ENCODE measurements around the gene CCDC146.

The CCDC146 gene

DNA sequence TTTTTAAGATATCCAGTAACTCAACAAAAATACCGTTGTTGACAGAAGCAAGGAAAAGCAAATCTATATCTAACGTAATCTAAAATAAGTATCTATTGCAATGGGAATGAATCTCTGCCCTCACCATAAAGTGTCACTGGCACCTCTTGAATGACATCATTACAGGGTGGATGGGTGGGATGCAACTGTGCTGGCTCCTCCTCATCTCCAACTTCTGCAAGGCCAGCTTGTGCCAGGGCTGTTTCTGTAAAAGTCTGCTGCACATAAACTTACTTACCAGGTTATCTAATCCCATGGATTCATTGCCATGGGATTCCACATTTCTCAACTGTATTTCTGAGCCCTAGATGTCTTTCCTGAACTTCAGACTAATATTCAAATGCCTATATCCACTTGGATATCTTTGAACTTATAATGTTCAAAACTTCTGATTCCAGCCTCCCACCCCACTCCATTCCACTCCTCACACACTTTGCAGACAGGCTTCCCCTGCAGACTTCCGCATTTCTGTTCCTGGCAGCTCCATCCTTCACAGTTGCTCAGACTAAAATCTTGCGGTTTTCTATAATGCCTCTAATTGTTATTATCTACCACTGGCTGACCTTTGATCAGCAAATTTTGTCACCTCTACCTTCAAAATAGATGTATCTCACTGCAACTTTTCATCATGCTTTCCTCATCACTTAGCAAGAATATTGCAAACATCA lies 66.5 kb downstream of the CCDC146 start:
- Histone ChIP-seq H3K27ac (ENCODE audit: low read length) (no peak overlapping the region), H4K20me1 (ENCODE audit: insufficient read depth, low read length) (no peaks in the 10 kb centered on the region), H3K4me3 (ENCODE audit: low read length) (no peak overlapping the region), H3K9ac (ENCODE audit: low read length) (no peak overlapping the region), H3K9me3 (ENCODE audit: insufficient read depth, low read length) (no peaks in the 10 kb centered on the region), H3K79me2 (ENCODE audit: low read length) (peaks cover 7% of the 10 kb centered on the region), H3K4me2 (ENCODE audit: low read length) (no peak overlapping the region), H2AFZ (ENCODE audit: low read depth, low read length) (no peak overlapping the region), H3K27me3 (ENCODE audit: low read depth, low read length) (no peaks in the 10 kb centered on the region), H3K4me1 (ENCODE audit: low read length) (peaks cover 24% of the 10 kb centered on the region), H3K36me3 (replicated peaks; ENCODE audit: low read depth, low read length) (peaks cover 6% of the 10 kb centered on the region)
- TF ChIP-seq EZH2phosphoT487 (IDR thresholded peaks at IDR 0.05; ENCODE audit: low read depth): no peak
- TF ChIP-seq, protein P1, sequence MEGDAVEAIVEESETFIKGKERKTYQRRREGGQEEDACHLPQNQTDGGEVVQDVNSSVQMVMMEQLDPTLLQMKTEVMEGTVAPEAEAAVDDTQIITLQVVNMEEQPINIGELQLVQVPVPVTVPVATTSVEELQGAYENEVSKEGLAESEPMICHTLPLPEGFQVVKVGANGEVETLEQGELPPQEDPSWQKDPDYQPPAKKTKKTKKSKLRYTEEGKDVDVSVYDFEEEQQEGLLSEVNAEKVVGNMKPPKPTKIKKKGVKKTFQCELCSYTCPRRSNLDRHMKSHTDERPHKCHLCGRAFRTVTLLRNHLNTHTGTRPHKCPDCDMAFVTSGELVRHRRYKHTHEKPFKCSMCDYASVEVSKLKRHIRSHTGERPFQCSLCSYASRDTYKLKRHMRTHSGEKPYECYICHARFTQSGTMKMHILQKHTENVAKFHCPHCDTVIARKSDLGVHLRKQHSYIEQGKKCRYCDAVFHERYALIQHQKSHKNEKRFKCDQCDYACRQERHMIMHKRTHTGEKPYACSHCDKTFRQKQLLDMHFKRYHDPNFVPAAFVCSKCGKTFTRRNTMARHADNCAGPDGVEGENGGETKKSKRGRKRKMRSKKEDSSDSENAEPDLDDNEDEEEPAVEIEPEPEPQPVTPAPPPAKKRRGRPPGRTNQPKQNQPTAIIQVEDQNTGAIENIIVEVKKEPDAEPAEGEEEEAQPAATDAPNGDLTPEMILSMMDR (IDR thresholded peaks at IDR 0.05; ENCODE audit: low read depth, low read length): no peak

DNA sequence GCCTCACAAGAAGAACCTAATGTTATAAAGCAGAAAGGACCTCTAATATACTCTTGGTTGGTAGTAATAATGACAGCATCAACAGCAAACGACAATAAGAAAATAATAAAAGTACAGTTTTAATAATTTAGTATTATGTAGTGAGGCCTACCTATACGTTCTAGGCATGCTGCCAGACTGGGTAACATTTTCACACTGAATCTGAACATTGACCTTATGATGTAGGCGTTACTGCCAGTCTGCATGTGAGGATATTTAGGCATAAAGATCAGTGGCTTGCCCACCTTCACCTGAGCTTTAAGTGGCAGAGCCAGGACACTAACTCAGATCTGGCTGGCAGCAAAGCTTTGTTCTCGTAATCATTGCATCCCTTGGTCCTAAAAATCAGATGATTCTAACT lies 74.7 kb downstream of the CCDC146 start:
- H3K36me3 ChIP-seq (replicated peaks; ENCODE audit: low read depth, low read length): peaks cover 12% of the 10 kb centered on the region
- H3K27me3 ChIP-seq (ENCODE audit: low read depth, low read length): no peaks in the 10 kb centered on the region
- no peaks in the 10 kb centered on the region for H4K20me1 ChIP-seq (ENCODE audit: insufficient read depth, low read length)
- H3K9ac ChIP-seq (ENCODE audit: low read length): peak overlapping the region; percentile 90
- peaks cover 85% of the 10 kb centered on the region for H3K4me1 ChIP-seq (ENCODE audit: low read length)
- peaks cover 64% of the 10 kb centered on the region for H3K79me2 ChIP-seq (ENCODE audit: low read length)
- peak overlapping the region; percentile 84 for H3K4me3 ChIP-seq (ENCODE audit: low read length)
- no peaks in the 10 kb centered on the region for H3K9me3 ChIP-seq (ENCODE audit: insufficient read depth, low read length)
- peak overlapping the region; percentile 98 for H3K27ac ChIP-seq (ENCODE audit: low read length)
- TF ChIP-seq EZH2phosphoT487 (IDR thresholded peaks at IDR 0.05; ENCODE audit: low read depth): no peak
- TF ChIP-seq, protein P1 (IDR thresholded peaks at IDR 0.05; ENCODE audit: low read depth, low read length): no peak
- peak overlapping the region; percentile 89 for H3K4me2 ChIP-seq (ENCODE audit: low read length)
- H2AFZ ChIP-seq (ENCODE audit: low read depth, low read length): no peak overlapping the region

DNA sequence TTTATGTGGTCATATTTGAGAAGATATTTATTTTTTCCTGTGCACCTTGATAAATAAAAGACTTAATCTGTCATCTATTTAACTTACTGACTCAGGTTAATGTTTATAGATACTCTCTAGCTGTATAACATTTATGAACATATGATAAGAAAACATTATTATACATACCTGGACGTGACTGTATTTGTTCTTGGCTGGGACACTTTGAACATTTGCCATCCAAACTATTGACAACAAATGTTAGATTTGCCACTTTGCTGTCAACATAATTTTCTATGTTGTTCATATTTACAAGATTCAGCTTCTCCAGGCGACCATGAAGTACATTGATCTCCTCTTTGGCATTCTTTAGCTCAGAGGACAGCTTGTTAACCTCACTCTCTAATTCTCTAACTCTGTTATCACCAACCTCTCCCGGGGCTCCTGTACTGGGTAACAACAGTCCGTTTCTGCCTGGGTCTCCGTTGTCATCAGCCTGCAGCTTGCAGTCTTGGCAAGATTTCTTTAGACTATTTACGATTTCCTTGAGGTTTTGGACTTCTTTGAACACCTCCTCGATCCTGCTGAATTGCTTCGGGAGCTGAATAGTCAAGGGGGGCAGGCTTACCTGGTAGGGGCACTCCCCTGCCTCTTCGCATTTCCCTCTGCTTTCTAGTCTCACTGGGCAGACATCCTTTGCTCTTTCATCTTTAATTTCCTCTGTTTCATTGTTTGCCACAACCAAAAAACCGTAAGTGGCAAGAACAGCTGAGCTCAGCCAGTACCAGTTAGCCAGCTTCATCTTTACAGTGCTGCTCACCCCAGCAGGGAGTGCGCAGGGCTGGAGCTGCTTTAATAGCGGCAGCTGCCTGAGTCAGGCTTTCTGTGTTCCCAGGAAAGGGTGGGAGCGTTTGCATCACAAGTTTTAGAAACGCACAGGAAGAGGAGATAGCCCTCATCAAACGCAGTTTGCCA lies 76.9 kb downstream of the CCDC146 start, which contains the start of gene FGL2:
Gene FGL2 (minus strand): TSS at position 807 of the 954 bp plus-strand sequence. CDS start 26 bp downstream, at position 781.
- Histone ChIP-seq H3K4me1 (ENCODE audit: low read length) (peaks cover 89% of the 10 kb centered on the region), H3K9me3 (ENCODE audit: insufficient read depth, low read length) (no peaks in the 10 kb centered on the region), H3K4me3 (ENCODE audit: low read length) (peak within 1 kb of the TSS; percentile 84), H3K36me3 (replicated peaks; ENCODE audit: low read depth, low read length) (peaks cover 9% of the 10 kb centered on the region), H3K4me2 (ENCODE audit: low read length) (peak within 1 kb of the TSS; percentile 89), H3K79me2 (ENCODE audit: low read length) (peaks cover 55% of the 10 kb centered on the region), H4K20me1 (ENCODE audit: insufficient read depth, low read length) (no peaks in the 10 kb centered on the region), H3K27ac (ENCODE audit: low read length) (peak within 1 kb of the TSS; percentile 98), H3K27me3 (ENCODE audit: low read depth, low read length) (no peaks in the 10 kb centered on the region), H3K9ac (ENCODE audit: low read length) (peak within 1 kb of the TSS; percentile 90), H2AFZ (ENCODE audit: low read depth, low read length) (no peak within 1 kb of the TSS)
- TF ChIP-seq, protein P1 (IDR thresholded peaks at IDR 0.05; ENCODE audit: low read depth, low read length): no peak
- TF ChIP-seq EZH2phosphoT487 (IDR thresholded peaks at IDR 0.05; ENCODE audit: low read depth): no peak

DNA sequence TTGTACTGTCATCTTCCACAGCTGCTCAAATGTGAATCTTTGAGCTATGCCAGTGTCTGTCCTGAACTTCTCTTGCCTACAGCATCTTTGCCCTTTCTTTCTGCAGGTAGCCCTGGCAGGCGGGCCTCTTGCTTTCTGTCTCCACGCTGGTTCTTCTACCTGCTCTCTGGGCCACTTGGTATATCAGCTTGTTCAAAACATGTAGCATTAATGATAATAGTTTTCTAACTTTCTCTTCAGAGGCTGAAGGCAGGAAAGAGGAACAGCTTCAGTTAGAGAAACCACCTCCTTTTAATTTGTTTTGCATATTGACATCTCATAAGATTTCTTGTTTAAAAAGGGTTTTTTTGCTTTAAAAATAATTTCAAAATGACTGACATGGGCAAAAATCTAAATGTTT lies 78.1 kb downstream of the CCDC146 start:
- Histone ChIP-seq H2AFZ (ENCODE audit: low read depth, low read length) (no peak overlapping the region), H3K9me3 (ENCODE audit: insufficient read depth, low read length) (no peaks in the 10 kb centered on the region), H3K79me2 (ENCODE audit: low read length) (peaks cover 43% of the 10 kb centered on the region), H3K27me3 (ENCODE audit: low read depth, low read length) (no peaks in the 10 kb centered on the region), H3K4me3 (ENCODE audit: low read length) (peak overlapping the region; percentile 84), H3K4me2 (ENCODE audit: low read length) (peak overlapping the region; percentile 89), H3K27ac (ENCODE audit: low read length) (peak overlapping the region; percentile 98), H3K9ac (ENCODE audit: low read length) (peak overlapping the region; percentile 90), H4K20me1 (ENCODE audit: insufficient read depth, low read length) (no peaks in the 10 kb centered on the region), H3K36me3 (replicated peaks; ENCODE audit: low read depth, low read length) (peaks cover 9% of the 10 kb centered on the region), H3K4me1 (ENCODE audit: low read length) (peaks cover 89% of the 10 kb centered on the region)
- TF ChIP-seq, protein P1 (IDR thresholded peaks at IDR 0.05; ENCODE audit: low read depth, low read length): no peak
- TF ChIP-seq EZH2phosphoT487 (IDR thresholded peaks at IDR 0.05; ENCODE audit: low read depth): no peak

Measured in OCI-LY3 (cell line).